GM23248 (cell line): ENCODE data around the gene ARMCX4. TPM values are rescaled to one million over a fixed set of nuclear protein-coding genes. Genes with fewer than 3 reads are reported as not detected.
A peak's percentile ranks its signal among the peaks of the same experiment; 100 is the strongest.

Experiments
- DNase-seq: peaks from one replicate; pipeline ENCODE4 v3.0.0-alpha.2; 2015
- H2AFZ ChIP-seq: fragments of 200-600 bp; sonication (generic); 2 replicates; pipeline ENCODE4 v1.6.1; 2016; ENCODE audit warnings: antibody characterized with exemption
- H3F3A ChIP-seq: fragments of 200-600 bp; sonication (generic); 2 replicates; pipeline ENCODE4 v1.6.1; 2016; ENCODE audit warnings: mild to moderate bottlenecking, antibody characterized with exemption, mixed run types; ENCODE audit not compliant: insufficient read depth
- H3K27ac ChIP-seq: fragments of 200-600 bp; sonication (generic); 2 replicates; pipeline ENCODE4 v1.5.1; 2016; ENCODE audit warnings: mild to moderate bottlenecking
- H3K27me3 ChIP-seq: fragments of 200-600 bp; sonication (generic); replicated peaks from 2 replicates; pipeline ENCODE4 v1.6.1; 2016; ENCODE audit warnings: mild to moderate bottlenecking; ENCODE audit not compliant: insufficient read depth
- H3K36me3 ChIP-seq: fragments of 200-600 bp; sonication (generic); 2 replicates; pipeline ENCODE4 v1.6.1; 2016; ENCODE audit warnings: low read depth, mild to moderate bottlenecking
- H3K4me1 ChIP-seq: fragments of 200-600 bp; sonication (generic); 2 replicates; pipeline ENCODE4 v1.6.1; 2016; ENCODE audit warnings: mild to moderate bottlenecking; ENCODE audit not compliant: insufficient read depth
- H3K4me2 ChIP-seq: fragments of 200-600 bp; sonication (generic); one replicate; pipeline ENCODE4 v1.6.1; 2016; ENCODE audit warnings: mild to moderate bottlenecking; ENCODE audit not compliant: unreplicated experiment
- H3K4me3 ChIP-seq: fragments of 200-600 bp; sonication (generic); 2 replicates; pipeline ENCODE4 v1.5.1; 2016; ENCODE audit warnings: mild to moderate bottlenecking
- H3K79me2 ChIP-seq: fragments of 200-600 bp; sonication (generic); 2 replicates; pipeline ENCODE4 v1.6.1; 2016; ENCODE audit warnings: mild to moderate bottlenecking; ENCODE audit not compliant: insufficient read depth
- H3K9ac ChIP-seq: fragments of 200-600 bp; sonication (generic); 2 replicates; pipeline ENCODE4 v1.6.1; 2016; ENCODE audit warnings: mild to moderate bottlenecking
- H3K9me2 ChIP-seq: fragments of 200-600 bp; sonication (generic); 2 replicates; pipeline ENCODE4 v1.6.1; 2016; ENCODE audit warnings: mixed run types, mild to moderate bottlenecking, moderate library complexity; ENCODE audit not compliant: insufficient read depth
- H3K9me3 ChIP-seq: fragments of 200-600 bp; sonication (generic); one replicate; pipeline ENCODE4 v1.6.1; 2017; ENCODE audit warnings: low read depth
- H4K20me1 ChIP-seq: fragments of 200-600 bp; sonication (generic); 2 replicates; pipeline ENCODE4 v1.6.0; 2016; ENCODE audit not compliant: insufficient read depth
- EZH2 ChIP-seq: fragments of 200-600 bp; sonication (generic); IDR thresholded peaks from 2 replicates; pipeline ENCODE4 v1.6.1; 2018; ENCODE audit warnings: antibody characterized with exemption, mild to moderate bottlenecking; ENCODE audit not compliant: insufficient read depth, poor library complexity, severe bottlenecking
- EZH2phosphoT487 ChIP-seq: fragments of 200-600 bp; sonication (generic); IDR thresholded peaks from 2 replicates; pipeline ENCODE4 v1.6.1; 2018; ENCODE audit warnings: antibody characterized with exemption, moderate library complexity, mild to moderate bottlenecking, low read depth; ENCODE audit not compliant: insufficient read depth
- WGBS, 2 experiments: methylation state at CpG; one replicate each; pipeline ENCODE4 v1.1.6; 2015 to 2017; ENCODE audit warnings: low lambda C conversion rate in 2 of 2, low coverage in 1 of 2; ENCODE audit errors: missing lambda C conversion rate in 2 of 2; 5-methylcytosine and 5-hydroxymethylcytosine counted together
- in situ Hi-C: fragments of 300-500 bp; cut with MboI; formaldehyde crosslinking; loops from 2 replicates; pipeline ENCODE4 v1.15.0; 2020
- polyA plus RNA-seq: library from polyadenylated mRNA; unstranded; fragments of >200 nt; fragmentation: Nextera tagmentation; extraction: Ambion mirVana; gene quantifications from 2 replicates; pipeline ENCODE4 v1.2.1, GENCODE V29; 2016
- total RNA-seq: library from RNA; depleted of rRNA; stranded (reverse); fragments of >200 nt; shearing (Covaris generic); gene quantifications from 2 replicates; pipeline ENCODE4 v1.2.3, GENCODE V29; 2014; rRNA removed

The ARMCX4 gene
- total RNA-seq (1.8 and 2.3 TPM in 2 replicates), polyA plus RNA-seq (3.0 and 3.7 TPM in 2 replicates)

GRCh38 chrX:101485212-101485949, at the start of gene ARMCX4:
ARMCX4 (plus strand) TSS chrX:101485456; CDS start chrX:101488590, 3,134 bp downstream.
- no peaks in the 10 kb centered on the region for H4K20me1 ChIP-seq
- 1 to 7% methylated on average over 14 to 38 of the region's 50 CpGs for WGBS, 2 experiments
- TF ChIP-seq EZH2phosphoT487 (no peak), EZH2 (no peak)
- H3K36me3 ChIP-seq: no peaks in the 10 kb centered on the region
- H3K27ac ChIP-seq: peak within 1 kb of the TSS; percentile 47
- no peaks in the 10 kb centered on the region for H3K27me3 ChIP-seq
- no peaks in the 10 kb centered on the region for H3F3A ChIP-seq
- H3K4me1 ChIP-seq: no peaks in the 10 kb centered on the region
- in situ Hi-C loops: no loop called here
- H3K79me2 ChIP-seq: no peaks in the 10 kb centered on the region
- no peaks in the 10 kb centered on the region for H3K9me2 ChIP-seq
- peak within 1 kb of the TSS; percentile 76 for H2AFZ ChIP-seq
- peak; percentile 76 for DNase-seq
- peak within 1 kb of the TSS; percentile 80 for H3K4me3 ChIP-seq
- H3K9me3 ChIP-seq: no peaks in the 10 kb centered on the region
- peak within 1 kb of the TSS; percentile 91 for H3K9ac ChIP-seq
- peak within 1 kb of the TSS; percentile 70 for H3K4me2 ChIP-seq

- Histone ChIP-seq H4K20me1 (no peaks in the 10 kb centered on the region), H3K36me3 (no peaks in the 10 kb centered on the region), H2AFZ (no peak overlapping the region), H3K9ac (no peak overlapping the region), H3K27me3 (no peaks in the 10 kb centered on the region), H3K9me2 (no peaks in the 10 kb centered on the region), H3K9me3 (no peaks in the 10 kb centered on the region), H3F3A (no peaks in the 10 kb centered on the region), H3K27ac (no peak overlapping the region), H3K4me1 (no peaks in the 10 kb centered on the region), H3K4me2 (no peak overlapping the region), H3K79me2 (no peaks in the 10 kb centered on the region), H3K4me3 (no peak overlapping the region)
- TF ChIP-seq EZH2phosphoT487: no peak
- TF ChIP-seq EZH2: no peak
- 100% methylated on average over 2 of the region's 2 CpGs for WGBS, 2 experiments
- in situ Hi-C loops: no loop called here
- DNase-seq: no peak
These were observed 43.2 kb upstream of the ARMCX4 start for GRCh38 chrX:101442085-101442484.

- TF ChIP-seq EZH2phosphoT487: no peak
- no peak for TF ChIP-seq EZH2
- in situ Hi-C loops: no loop called here
These were observed 36.0 kb upstream of the ARMCX4 start for GRCh38 chrX:101449279-101449678.

DNA sequence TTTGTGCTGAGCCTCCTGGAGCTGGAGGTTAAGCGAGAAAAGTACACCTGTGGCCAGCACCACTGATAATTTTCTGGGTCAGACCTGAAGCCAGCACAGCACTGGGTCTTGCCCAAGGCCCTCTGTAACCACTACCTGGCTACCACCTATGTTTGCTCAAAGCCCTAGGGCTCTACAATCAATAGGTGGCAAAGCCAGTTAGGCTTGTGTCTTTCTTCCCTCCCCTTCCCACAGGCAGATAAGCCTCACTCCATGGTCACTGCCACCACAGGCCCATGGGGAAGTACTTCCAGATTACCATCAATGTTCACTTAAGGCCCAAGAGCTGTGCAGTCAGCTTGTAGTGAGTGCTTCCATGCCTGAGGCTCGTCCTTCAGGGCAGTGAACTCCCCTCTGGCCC, 35.2 kb upstream of the ARMCX4 start:
- H3K9ac ChIP-seq: no peak overlapping the region
- H3K9me3 ChIP-seq: no peaks in the 10 kb centered on the region
- H3F3A ChIP-seq: no peaks in the 10 kb centered on the region
- no peaks in the 10 kb centered on the region for H3K4me1 ChIP-seq
- H3K36me3 ChIP-seq: no peaks in the 10 kb centered on the region
- no peak overlapping the region for H3K4me2 ChIP-seq
- no peaks in the 10 kb centered on the region for H3K9me2 ChIP-seq
- WGBS, 2 experiments: 92 to 100% methylated on average over 2 of the region's 2 CpGs
- H3K27ac ChIP-seq: no peak overlapping the region
- no peak overlapping the region for H2AFZ ChIP-seq
- in situ Hi-C loops: no loop called here
- H3K4me3 ChIP-seq: no peak overlapping the region
- H3K27me3 ChIP-seq: no peaks in the 10 kb centered on the region
- H4K20me1 ChIP-seq: no peaks in the 10 kb centered on the region
- no peak for DNase-seq
- TF ChIP-seq EZH2phosphoT487: no peak
- no peak for TF ChIP-seq EZH2
- no peaks in the 10 kb centered on the region for H3K79me2 ChIP-seq

More at GRCh38 chrX:101449279-101449678, 36.0 kb upstream of the ARMCX4 start:
- 92 to 100% methylated on average over 1 of the region's 1 CpG for WGBS, 2 experiments
- Histone ChIP-seq H3K9me3 (no peaks in the 10 kb centered on the region), H2AFZ (no peak overlapping the region), H3K4me3 (no peak overlapping the region), H3K4me1 (no peaks in the 10 kb centered on the region), H3K27me3 (no peaks in the 10 kb centered on the region), H3K4me2 (no peak overlapping the region), H3K9ac (no peak overlapping the region), H3K27ac (no peak overlapping the region), H3K79me2 (no peaks in the 10 kb centered on the region), H3K9me2 (no peaks in the 10 kb centered on the region), H3K36me3 (no peaks in the 10 kb centered on the region), H4K20me1 (no peaks in the 10 kb centered on the region), H3F3A (no peaks in the 10 kb centered on the region)
- DNase-seq: no peak
